HEK293 (cell line): ENCODE data around the gene CELF6.

Source experiments
- CTCF ChIA-PET: fragments of 350-600 bp; formaldehyde crosslinking; extraction: SDS; loops from one replicate; lab custom pipeline; 2021; ENCODE audit warnings: antibody characterized with exemption; lab: Yijun Ruan, JAX
- POLR2A ChIA-PET: fragments of 300-600 bp; formaldehyde crosslinking; extraction: SDS; loops from one replicate; lab custom pipeline; 2020; ENCODE audit warnings: antibody characterized with exemption, inconsistent platforms; lab: Yijun Ruan, JAX
- H3K27ac ChIP-seq: fragments of 200-500 bp; sonication (Bioruptor generic); 2 replicates; pipeline ENCODE4 v1.5.1; 2014; ENCODE audit warnings: low read depth, low read length, control low read depth, inconsistent platforms; ENCODE audit errors: extremely low read depth
- H3K36me3 ChIP-seq, 2 experiments: fragments of 200-500 bp in 1 of 2; sonication (Bioruptor generic) in 1 of 2; 1 replicate in 1 of 2; 2 replicates in 1 of 2; pipeline ENCODE4 v1.5.1; 2014 to 2017; ENCODE audit warnings: inconsistent platforms in 2 of 2, low read length in 2 of 2; ENCODE audit not compliant: control insufficient read depth in 2 of 2, insufficient read depth in 1 of 2
- H3K4me1 ChIP-seq: fragments of 200-500 bp; sonication (Bioruptor generic); 2 replicates; pipeline ENCODE4 v1.5.1; 2014; ENCODE audit warnings: mild to moderate bottlenecking, low read length, inconsistent platforms; ENCODE audit not compliant: control insufficient read depth, insufficient read depth
- H3K4me3 ChIP-seq: 2 replicates; pipeline ENCODE4 v1.5.1; 2011; ENCODE audit warnings: low read depth, mild to moderate bottlenecking, control low read depth, low read length, moderate library complexity
- H3K9me3 ChIP-seq: fragments of 200-500 bp; sonication (Bioruptor generic); 2 replicates; pipeline ENCODE4 v1.5.1; 2014; ENCODE audit warnings: low read depth, low read length, inconsistent platforms; ENCODE audit not compliant: control insufficient read depth, insufficient read depth
- GFI1B ChIP-seq: fragments of 450-650 bp; formaldehyde crosslinking; IDR thresholded peaks from 2 replicates; pipeline ENCODE4 v1.5.1; 2016; ENCODE audit warnings: missing biosample characterization, missing genetic modification characterization
- HOXD13 ChIP-seq: sonication (generic); formaldehyde crosslinking; IDR thresholded peaks from 2 replicates; pipeline ENCODE4 v1.8.0; 2022; ENCODE audit warnings: missing genetic modification reagents, borderline replicate concordance
- KLF9 ChIP-seq: fragments of 450-650 bp; formaldehyde crosslinking; IDR thresholded peaks from 2 replicates; pipeline ENCODE4 v1.5.1; 2016; ENCODE audit warnings: missing biosample characterization, missing genetic modification characterization, low read depth
- MEIS1 ChIP-seq: sonication (generic); formaldehyde crosslinking; IDR thresholded peaks from 2 replicates; pipeline ENCODE4 v1.8.1; 2022; ENCODE audit warnings: missing genetic modification reagents, mild to moderate bottlenecking, borderline replicate concordance
- PRDM1 ChIP-seq: fragments of 450-650 bp; formaldehyde crosslinking; IDR thresholded peaks from 2 replicates; pipeline ENCODE4; 2016; ENCODE audit warnings: missing biosample characterization, missing genetic modification characterization
- WT1 ChIP-seq: fragments of 450-650 bp; formaldehyde crosslinking; IDR thresholded peaks from 2 replicates; pipeline ENCODE4 v1.5.1; 2016; ENCODE audit warnings: missing biosample characterization, missing genetic modification characterization
- ZFHX2 ChIP-seq: fragments of 450-650 bp; formaldehyde crosslinking; conservative IDR thresholded peaks from 2 replicates; pipeline ENCODE4 v1.5.1; 2016; ENCODE audit warnings: missing biosample characterization, missing genetic modification characterization
- ZNF202 ChIP-seq: fragments of 450-650 bp; formaldehyde crosslinking; IDR thresholded peaks from 2 replicates; pipeline ENCODE4 v1.5.1; 2016; ENCODE audit warnings: missing biosample characterization, missing genetic modification characterization, borderline replicate concordance
- ZNF404 ChIP-seq: fragments of 450-650 bp; formaldehyde crosslinking; IDR thresholded peaks from 2 replicates; pipeline ENCODE4 v1.5.1; 2017; ENCODE audit warnings: missing biosample characterization, missing genetic modification characterization
- ZNF426 ChIP-seq: fragments of 450-650 bp; formaldehyde crosslinking; IDR thresholded peaks from 2 replicates; pipeline ENCODE4 v1.5.1; 2017; ENCODE audit warnings: missing biosample characterization, missing genetic modification characterization, mild to moderate bottlenecking, inconsistent platforms, moderate library complexity
- ZNF549 ChIP-seq: fragments of 450-650 bp; IDR thresholded peaks from 2 replicates; pipeline ENCODE4 v1.5.1; 2018; ENCODE audit warnings: missing biosample characterization, missing genetic modification characterization, mild to moderate bottlenecking, inconsistent platforms, moderate library complexity
- ZNF610 ChIP-seq: fragments of 450-650 bp; formaldehyde crosslinking; IDR thresholded peaks from 2 replicates; pipeline ENCODE4 v1.5.1; 2016; ENCODE audit warnings: missing biosample characterization, missing genetic modification characterization, borderline replicate concordance
- TF ChIP-seq, protein P1 (sequence below): fragments of 450-650 bp; formaldehyde crosslinking; IDR thresholded peaks from 2 replicates; pipeline ENCODE4 v1.5.1; 2017; ENCODE audit warnings: missing biosample characterization, missing genetic modification characterization
- TF ChIP-seq, protein P2 (sequence below): sonication (generic); formaldehyde crosslinking; IDR thresholded peaks from 2 replicates; pipeline ENCODE4 v1.8.1; 2022; ENCODE audit warnings: mild to moderate bottlenecking, moderate library complexity, missing genetic modification reagents
- TF ChIP-seq, protein P3 (sequence below): fragments of 450-650 bp; formaldehyde crosslinking; IDR thresholded peaks from 2 replicates; pipeline ENCODE4 v1.5.1; 2017; ENCODE audit warnings: missing biosample characterization, mild to moderate bottlenecking, missing genetic modification characterization, moderate library complexity
- TF ChIP-seq, protein P4 (sequence below): fragments of 450-650 bp; formaldehyde crosslinking; IDR thresholded peaks from 2 replicates; pipeline ENCODE4 v1.5.1; 2017; ENCODE audit warnings: missing biosample characterization, missing genetic modification characterization
- TF ChIP-seq, protein P5 (sequence below): fragments of 450-650 bp; formaldehyde crosslinking; IDR thresholded peaks from 2 replicates; pipeline ENCODE4 v1.5.1; 2016; ENCODE audit warnings: missing biosample characterization, missing genetic modification characterization, borderline replicate concordance
- TF ChIP-seq, protein P6 (sequence below): fragments of 450-650 bp; formaldehyde crosslinking; IDR thresholded peaks from 2 replicates; pipeline ENCODE4 v1.5.1; 2016; ENCODE audit warnings: missing biosample characterization, missing genetic modification characterization

CELF6 gene

DNA sequence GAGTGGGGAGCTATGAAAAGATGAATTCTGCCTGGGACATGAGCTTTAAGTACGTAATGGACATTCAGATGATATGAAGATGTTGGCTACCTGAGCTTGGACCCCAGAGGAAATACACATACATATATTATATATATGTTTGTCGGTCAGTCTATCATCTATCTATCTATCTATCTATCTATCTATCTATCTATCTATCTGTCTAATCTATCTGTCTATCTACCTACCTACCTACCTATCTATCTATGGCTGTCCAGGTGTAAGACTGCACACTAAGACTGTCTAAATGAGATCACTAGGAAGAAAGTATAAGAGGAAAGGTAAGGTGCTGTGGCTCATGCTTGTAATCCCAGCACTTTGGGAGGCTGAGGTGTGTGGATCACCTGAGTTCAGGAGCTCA, 18.2 kb upstream of the CELF6 start:
- H3K4me3 ChIP-seq: no peak overlapping the region
- H3K36me3 ChIP-seq: peaks cover 0 to 3% of the 10 kb centered on the region in 2 experiments; a peak in 2 of 3 replicates
- TF ChIP-seq ZNF549 (tag by site-specific recombination) (no peak), KLF9 (tag by site-specific recombination) (no peak), HOXD13 (CRISPR knock-in tag) (no peak), PRDM1 (tag by site-specific recombination) (no peak), GFI1B (tag by site-specific recombination) (no peak), ZNF404 (tag by site-specific recombination) (no peak), WT1 (no peak), MEIS1 (CRISPR knock-in tag) (no peak), ZNF202 (tag by site-specific recombination) (no peak), ZNF610 (no peak), ZFHX2 (tag by site-specific recombination) (no peak), ZNF426 (tag by site-specific recombination) (no peak)
- TF ChIP-seq, protein P1, sequence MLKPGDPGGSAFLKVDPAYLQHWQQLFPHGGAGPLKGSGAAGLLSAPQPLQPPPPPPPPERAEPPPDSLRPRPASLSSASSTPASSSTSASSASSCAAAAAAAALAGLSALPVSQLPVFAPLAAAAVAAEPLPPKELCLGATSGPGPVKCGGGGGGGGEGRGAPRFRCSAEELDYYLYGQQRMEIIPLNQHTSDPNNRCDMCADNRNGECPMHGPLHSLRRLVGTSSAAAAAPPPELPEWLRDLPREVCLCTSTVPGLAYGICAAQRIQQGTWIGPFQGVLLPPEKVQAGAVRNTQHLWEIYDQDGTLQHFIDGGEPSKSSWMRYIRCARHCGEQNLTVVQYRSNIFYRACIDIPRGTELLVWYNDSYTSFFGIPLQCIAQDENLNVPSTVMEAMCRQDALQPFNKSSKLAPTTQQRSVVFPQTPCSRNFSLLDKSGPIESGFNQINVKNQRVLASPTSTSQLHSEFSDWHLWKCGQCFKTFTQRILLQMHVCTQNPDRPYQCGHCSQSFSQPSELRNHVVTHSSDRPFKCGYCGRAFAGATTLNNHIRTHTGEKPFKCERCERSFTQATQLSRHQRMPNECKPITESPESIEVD: no peak
- TF ChIP-seq, protein P2, sequence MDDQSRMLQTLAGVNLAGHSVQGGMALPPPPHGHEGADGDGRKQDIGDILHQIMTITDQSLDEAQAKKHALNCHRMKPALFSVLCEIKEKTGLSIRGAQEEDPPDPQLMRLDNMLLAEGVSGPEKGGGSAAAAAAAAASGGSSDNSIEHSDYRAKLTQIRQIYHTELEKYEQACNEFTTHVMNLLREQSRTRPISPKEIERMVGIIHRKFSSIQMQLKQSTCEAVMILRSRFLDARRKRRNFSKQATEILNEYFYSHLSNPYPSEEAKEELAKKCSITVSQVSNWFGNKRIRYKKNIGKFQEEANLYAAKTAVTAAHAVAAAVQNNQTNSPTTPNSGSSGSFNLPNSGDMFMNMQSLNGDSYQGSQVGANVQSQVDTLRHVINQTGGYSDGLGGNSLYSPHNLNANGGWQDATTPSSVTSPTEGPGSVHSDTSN (CRISPR knock-in tag): no peak
- TF ChIP-seq, protein P3, sequence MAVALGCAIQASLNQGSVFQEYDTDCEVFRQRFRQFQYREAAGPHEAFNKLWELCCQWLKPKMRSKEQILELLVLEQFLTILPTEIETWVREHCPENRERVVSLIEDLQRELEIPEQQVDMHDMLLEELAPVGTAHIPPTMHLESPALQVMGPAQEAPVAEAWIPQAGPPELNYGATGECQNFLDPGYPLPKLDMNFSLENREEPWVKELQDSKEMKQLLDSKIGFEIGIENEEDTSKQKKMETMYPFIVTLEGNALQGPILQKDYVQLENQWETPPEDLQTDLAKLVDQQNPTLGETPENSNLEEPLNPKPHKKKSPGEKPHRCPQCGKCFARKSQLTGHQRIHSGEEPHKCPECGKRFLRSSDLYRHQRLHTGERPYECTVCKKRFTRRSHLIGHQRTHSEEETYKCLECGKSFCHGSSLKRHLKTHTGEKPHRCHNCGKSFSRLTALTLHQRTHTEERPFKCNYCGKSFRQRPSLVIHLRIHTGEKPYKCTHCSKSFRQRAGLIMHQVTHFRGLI (tag by site-specific recombination): no peak
- TF ChIP-seq, protein P4, sequence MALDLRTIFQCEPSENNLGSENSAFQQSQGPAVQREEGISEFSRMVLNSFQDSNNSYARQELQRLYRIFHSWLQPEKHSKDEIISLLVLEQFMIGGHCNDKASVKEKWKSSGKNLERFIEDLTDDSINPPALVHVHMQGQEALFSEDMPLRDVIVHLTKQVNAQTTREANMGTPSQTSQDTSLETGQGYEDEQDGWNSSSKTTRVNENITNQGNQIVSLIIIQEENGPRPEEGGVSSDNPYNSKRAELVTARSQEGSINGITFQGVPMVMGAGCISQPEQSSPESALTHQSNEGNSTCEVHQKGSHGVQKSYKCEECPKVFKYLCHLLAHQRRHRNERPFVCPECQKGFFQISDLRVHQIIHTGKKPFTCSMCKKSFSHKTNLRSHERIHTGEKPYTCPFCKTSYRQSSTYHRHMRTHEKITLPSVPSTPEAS: no peak
- TF ChIP-seq, protein P5, sequence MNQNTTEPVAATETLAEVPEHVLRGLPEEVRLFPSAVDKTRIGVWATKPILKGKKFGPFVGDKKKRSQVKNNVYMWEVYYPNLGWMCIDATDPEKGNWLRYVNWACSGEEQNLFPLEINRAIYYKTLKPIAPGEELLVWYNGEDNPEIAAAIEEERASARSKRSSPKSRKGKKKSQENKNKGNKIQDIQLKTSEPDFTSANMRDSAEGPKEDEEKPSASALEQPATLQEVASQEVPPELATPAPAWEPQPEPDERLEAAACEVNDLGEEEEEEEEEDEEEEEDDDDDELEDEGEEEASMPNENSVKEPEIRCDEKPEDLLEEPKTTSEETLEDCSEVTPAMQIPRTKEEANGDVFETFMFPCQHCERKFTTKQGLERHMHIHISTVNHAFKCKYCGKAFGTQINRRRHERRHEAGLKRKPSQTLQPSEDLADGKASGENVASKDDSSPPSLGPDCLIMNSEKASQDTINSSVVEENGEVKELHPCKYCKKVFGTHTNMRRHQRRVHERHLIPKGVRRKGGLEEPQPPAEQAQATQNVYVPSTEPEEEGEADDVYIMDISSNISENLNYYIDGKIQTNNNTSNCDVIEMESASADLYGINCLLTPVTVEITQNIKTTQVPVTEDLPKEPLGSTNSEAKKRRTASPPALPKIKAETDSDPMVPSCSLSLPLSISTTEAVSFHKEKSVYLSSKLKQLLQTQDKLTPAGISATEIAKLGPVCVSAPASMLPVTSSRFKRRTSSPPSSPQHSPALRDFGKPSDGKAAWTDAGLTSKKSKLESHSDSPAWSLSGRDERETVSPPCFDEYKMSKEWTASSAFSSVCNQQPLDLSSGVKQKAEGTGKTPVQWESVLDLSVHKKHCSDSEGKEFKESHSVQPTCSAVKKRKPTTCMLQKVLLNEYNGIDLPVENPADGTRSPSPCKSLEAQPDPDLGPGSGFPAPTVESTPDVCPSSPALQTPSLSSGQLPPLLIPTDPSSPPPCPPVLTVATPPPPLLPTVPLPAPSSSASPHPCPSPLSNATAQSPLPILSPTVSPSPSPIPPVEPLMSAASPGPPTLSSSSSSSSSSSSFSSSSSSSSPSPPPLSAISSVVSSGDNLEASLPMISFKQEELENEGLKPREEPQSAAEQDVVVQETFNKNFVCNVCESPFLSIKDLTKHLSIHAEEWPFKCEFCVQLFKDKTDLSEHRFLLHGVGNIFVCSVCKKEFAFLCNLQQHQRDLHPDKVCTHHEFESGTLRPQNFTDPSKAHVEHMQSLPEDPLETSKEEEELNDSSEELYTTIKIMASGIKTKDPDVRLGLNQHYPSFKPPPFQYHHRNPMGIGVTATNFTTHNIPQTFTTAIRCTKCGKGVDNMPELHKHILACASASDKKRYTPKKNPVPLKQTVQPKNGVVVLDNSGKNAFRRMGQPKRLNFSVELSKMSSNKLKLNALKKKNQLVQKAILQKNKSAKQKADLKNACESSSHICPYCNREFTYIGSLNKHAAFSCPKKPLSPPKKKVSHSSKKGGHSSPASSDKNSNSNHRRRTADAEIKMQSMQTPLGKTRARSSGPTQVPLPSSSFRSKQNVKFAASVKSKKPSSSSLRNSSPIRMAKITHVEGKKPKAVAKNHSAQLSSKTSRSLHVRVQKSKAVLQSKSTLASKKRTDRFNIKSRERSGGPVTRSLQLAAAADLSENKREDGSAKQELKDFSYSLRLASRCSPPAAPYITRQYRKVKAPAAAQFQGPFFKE (tag by site-specific recombination): no peak
- TF ChIP-seq, protein P6, sequence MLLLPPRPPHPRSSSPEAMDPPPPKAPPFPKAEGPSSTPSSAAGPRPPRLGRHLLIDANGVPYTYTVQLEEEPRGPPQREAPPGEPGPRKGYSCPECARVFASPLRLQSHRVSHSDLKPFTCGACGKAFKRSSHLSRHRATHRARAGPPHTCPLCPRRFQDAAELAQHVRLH: no peak
- ChIA-PET CTCF (interaction anchor here (5.1 kb wide), 1 partner anchor 25 kb away, joined by 24 read pairs; no protein-coding TSS in a partner anchor), POLR2A (no interaction called here)
- H3K9me3 ChIP-seq: no peaks in the 10 kb centered on the region
- H3K4me1 ChIP-seq: peaks cover 6% of the 10 kb centered on the region
- H3K27ac ChIP-seq: no peak overlapping the region
